Measurements from ENCODE around the gene TMUB2. TPM values are rescaled to one million over a fixed set of nuclear protein-coding genes. Genes with fewer than 3 reads are reported as not detected.

Gene TMUB2
- total and polyA plus RNA-seq, 9 of the 15 experiments (the other 6 are each of a cell fraction or from before 2014, with no cell fraction given): 4.1 to 29.8 (median 16.3) TPM

DNA sequence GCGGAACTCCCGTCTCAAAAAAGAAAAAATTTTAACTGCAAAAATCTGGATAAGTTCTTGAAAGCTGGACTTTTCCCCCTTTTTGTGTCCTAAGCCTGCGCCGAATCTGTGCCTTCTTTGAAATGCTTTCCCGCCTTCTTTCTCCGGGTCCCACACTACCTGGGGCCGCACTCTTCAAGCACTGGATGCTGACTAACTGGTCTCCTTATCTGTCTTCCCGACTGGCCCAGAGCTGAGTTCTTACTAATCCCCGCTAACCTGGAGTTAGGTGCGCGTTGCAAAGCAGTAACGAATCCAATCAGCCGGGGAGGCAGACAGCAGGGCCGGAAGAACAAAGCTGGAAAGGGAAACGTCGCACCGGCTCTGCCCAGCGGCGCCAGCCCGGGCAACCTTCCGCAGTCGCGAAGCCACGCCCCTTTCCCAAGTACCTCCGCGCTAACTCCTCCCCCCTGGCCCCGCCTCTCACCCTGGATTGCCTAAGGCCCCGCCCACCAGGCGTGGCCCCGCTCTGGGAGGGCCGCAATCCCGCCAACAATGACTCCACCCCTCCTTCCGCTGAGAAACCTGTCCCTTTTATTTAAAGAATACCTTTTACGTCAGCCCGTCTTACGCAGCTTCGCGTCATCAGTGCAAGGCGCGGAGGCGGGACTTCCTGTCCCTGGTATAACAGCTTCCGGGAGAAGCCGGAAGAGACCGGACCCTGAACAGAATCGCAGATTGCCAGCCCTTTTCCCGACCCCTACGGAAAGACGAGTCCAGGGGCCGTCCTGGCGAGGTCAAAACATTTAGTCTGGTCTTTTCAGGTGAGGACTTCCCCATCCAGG lies at the start of gene TMUB2 (continued):
- 0 out of 2 replicates have a peak, but pooled peaks have one; percentile 20 for TF ChIP-seq CBX1 (IDR thresholded peaks at IDR 0.05; ENCODE audit: low read depth)
- TF ChIP-seq, protein P1, sequence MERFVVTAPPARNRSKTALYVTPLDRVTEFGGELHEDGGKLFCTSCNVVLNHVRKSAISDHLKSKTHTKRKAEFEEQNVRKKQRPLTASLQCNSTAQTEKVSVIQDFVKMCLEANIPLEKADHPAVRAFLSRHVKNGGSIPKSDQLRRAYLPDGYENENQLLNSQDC (CRISPR knock-in tag; IDR thresholded peaks at IDR 0.05): no peak
- TF ChIP-seq RBM22 (IDR thresholded peaks at IDR 0.05; ENCODE audit: low read depth, low read length, poor library complexity, severe bottlenecking): no peak
- TF ChIP-seq, protein P2, sequence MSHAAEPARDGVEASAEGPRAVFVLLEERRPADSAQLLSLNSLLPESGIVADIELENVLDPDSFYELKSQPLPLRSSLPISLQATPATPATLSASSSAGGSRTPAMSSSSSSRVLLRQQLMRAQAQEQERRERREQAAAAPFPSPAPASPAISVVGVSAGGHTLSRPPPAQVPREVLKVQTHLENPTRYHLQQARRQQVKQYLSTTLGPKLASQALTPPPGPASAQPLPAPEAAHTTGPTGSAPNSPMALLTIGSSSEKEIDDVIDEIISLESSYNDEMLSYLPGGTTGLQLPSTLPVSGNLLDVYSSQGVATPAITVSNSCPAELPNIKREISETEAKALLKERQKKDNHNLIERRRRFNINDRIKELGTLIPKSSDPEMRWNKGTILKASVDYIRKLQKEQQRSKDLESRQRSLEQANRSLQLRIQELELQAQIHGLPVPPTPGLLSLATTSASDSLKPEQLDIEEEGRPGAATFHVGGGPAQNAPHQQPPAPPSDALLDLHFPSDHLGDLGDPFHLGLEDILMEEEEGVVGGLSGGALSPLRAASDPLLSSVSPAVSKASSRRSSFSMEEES (CRISPR knock-in tag; IDR thresholded peaks at IDR 0.05): no peak
- TF ChIP-seq, protein P3, sequence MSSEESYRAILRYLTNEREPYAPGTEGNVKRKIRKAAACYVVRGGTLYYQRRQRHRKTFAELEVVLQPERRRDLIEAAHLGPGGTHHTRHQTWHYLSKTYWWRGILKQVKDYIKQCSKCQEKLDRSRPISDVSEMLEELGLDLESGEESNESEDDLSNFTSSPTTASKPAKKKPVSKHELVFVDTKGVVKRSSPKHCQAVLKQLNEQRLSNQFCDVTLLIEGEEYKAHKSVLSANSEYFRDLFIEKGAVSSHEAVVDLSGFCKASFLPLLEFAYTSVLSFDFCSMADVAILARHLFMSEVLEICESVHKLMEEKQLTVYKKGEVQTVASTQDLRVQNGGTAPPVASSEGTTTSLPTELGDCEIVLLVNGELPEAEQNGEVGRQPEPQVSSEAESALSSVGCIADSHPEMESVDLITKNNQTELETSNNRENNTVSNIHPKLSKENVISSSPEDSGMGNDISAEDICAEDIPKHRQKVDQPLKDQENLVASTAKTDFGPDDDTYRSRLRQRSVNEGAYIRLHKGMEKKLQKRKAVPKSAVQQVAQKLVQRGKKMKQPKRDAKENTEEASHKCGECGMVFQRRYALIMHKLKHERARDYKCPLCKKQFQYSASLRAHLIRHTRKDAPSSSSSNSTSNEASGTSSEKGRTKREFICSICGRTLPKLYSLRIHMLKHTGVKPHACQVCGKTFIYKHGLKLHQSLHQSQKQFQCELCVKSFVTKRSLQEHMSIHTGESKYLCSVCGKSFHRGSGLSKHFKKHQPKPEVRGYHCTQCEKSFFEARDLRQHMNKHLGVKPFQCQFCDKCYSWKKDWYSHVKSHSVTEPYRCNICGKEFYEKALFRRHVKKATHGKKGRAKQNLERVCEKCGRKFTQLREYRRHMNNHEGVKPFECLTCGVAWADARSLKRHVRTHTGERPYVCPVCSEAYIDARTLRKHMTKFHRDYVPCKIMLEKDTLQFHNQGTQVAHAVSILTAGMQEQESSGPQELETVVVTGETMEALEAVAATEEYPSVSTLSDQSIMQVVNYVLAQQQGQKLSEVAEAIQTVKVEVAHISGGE (CRISPR knock-in tag; IDR thresholded peaks at IDR 0.05): peak in 1 of 3 experiments; percentile 88; a peak in 2 of 6 replicates
- peak; percentile 71; the same call in 1 of the 2 replicates for TF ChIP-seq ETV5 (CRISPR knock-in tag; IDR thresholded peaks at IDR 0.05; ENCODE audit: low read depth)
- peak; percentile 82 for TF ChIP-seq CXXC5 (CRISPR knock-in tag; IDR thresholded peaks at IDR 0.05)
- no peak for TF ChIP-seq MCM3 (IDR thresholded peaks at IDR 0.05)
- TF ChIP-seq KHSRP (IDR thresholded peaks at IDR 0.05): peak; percentile 92
- TF ChIP-seq HNRNPLL (IDR thresholded peaks at IDR 0.05; ENCODE audit: low read depth, low read length, poor library complexity, severe bottlenecking): peak; percentile 83
- peak; percentile 56; the same call in 1 of the 2 replicates for TF ChIP-seq SMAD4 (CRISPR knock-in tag; conservative IDR thresholded peaks at IDR 0.05)
- no peak for TF ChIP-seq ZNF507 (tag; conservative IDR thresholded peaks at IDR 0.05)
- peak; percentile 99 for TF ChIP-seq GABPA (tag; conservative IDR thresholded peaks at IDR 0.05; ENCODE audit: low read depth)
- TF ChIP-seq, protein P4, sequence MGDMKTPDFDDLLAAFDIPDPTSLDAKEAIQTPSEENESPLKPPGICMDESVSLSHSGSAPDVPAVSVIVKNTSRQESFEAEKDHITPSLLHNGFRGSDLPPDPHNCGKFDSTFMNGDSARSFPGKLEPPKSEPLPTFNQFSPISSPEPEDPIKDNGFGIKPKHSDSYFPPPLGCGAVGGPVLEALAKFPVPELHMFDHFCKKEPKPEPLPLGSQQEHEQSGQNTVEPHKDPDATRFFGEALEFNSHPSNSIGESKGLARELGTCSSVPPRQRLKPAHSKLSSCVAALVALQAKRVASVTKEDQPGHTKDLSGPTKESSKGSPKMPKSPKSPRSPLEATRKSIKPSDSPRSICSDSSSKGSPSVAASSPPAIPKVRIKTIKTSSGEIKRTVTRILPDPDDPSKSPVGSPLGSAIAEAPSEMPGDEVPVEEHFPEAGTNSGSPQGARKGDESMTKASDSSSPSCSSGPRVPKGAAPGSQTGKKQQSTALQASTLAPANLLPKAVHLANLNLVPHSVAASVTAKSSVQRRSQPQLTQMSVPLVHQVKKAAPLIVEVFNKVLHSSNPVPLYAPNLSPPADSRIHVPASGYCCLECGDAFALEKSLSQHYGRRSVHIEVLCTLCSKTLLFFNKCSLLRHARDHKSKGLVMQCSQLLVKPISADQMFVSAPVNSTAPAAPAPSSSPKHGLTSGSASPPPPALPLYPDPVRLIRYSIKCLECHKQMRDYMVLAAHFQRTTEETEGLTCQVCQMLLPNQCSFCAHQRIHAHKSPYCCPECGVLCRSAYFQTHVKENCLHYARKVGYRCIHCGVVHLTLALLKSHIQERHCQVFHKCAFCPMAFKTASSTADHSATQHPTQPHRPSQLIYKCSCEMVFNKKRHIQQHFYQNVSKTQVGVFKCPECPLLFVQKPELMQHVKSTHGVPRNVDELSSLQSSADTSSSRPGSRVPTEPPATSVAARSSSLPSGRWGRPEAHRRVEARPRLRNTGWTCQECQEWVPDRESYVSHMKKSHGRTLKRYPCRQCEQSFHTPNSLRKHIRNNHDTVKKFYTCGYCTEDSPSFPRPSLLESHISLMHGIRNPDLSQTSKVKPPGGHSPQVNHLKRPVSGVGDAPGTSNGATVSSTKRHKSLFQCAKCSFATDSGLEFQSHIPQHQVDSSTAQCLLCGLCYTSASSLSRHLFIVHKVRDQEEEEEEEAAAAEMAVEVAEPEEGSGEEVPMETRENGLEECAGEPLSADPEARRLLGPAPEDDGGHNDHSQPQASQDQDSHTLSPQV (IDR thresholded peaks at IDR 0.05): no peak

Measured in K562 (cell line).